Measurements from ENCODE around the gene PIAS4. TPM values are rescaled to one million over a fixed set of nuclear protein-coding genes. Genes with fewer than 3 reads are reported as not detected.
A peak's percentile ranks its signal among the peaks of the same experiment; 100 is the strongest.

Gene PIAS4
- total and polyA plus RNA-seq, 2 experiments from 2014 or later = 6.9 to 16.8 TPM

DNA sequence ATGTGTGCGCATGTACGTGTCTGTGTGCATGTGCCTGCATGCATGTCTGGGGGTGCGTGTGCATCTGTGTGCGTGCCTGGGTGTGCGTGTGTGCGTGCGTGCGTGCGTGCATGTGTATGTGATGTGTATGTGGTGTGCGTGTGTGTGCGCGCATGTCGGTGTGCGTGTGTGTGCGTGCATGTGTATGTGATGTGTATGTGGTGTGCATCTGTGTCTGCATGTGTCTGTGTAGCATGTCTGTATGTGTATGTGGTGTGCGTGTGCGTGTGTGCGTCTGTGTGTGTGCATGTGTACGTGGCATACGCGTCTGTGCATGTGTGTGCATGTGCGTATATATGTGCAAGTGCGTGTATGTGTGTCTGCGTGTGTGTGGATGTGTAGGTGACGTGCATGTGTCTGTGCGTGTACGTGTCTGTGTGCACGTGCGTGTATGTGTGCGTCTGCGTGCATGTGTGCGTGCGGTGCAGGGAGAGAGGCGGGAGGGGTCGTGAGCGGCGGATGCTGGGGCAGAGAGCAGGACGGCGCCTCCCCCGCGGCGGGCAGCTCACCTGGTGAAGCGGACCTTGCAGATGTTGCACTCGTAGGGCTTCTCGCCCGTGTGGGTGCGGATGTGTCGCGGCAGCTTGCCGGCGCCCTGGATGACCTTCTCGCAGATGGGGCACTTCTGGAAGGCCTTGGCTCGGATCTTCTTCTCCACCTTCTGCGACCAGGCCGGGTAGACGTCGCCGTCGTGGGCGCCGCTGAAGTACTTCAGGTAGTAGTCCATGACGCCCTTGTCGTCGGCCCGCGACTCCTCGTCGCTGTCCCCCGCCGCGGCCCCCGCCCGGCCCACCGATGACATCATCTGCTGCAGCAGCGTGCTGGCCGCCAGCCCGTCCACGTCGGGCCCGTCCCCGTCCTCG lies 46.1 kb downstream of the PIAS4 start:
- Histone ChIP-seq H3K27ac (peak overlapping the region; percentile 82; the same call in 1 of the 2 replicates), H3K4me1 (ENCODE audit: insufficient read depth) (peaks cover 27% of the 10 kb centered on the region), H3K27me3 (replicated peaks; ENCODE audit: insufficient read depth) (no peaks in the 10 kb centered on the region), H3F3A (ENCODE audit: insufficient read depth) (peaks cover 39% of the 10 kb centered on the region), H3K9ac (no peak overlapping the region), H4K20me1 (ENCODE audit: insufficient read depth) (peaks cover 18% of the 10 kb centered on the region; the same call in 1 of the 2 replicates), H3K9me3 (ENCODE audit: low read depth) (no peaks in the 10 kb centered on the region), H2AFZ (no peak overlapping the region), H3K79me2 (ENCODE audit: insufficient read depth) (peaks cover 99% of the 10 kb centered on the region), H3K4me3 (peak overlapping the region; percentile 22; the same call in 1 of the 2 replicates), H3K36me3 (ENCODE audit: low read depth) (peaks cover 9% of the 10 kb centered on the region), H3K4me2 (ENCODE audit: unreplicated experiment) (peak overlapping the region; percentile 51), H3K9me2 (ENCODE audit: insufficient read depth) (no peaks in the 10 kb centered on the region)
- DNase-seq = peak; percentile 2
- TF ChIP-seq EZH2phosphoT487 (IDR thresholded peaks at IDR 0.05; ENCODE audit: insufficient read depth, low read depth) = no peak
- no peak for TF ChIP-seq EZH2 (IDR thresholded peaks at IDR 0.05; ENCODE audit: insufficient read depth, poor library complexity, severe bottlenecking)
- 92 to 94% methylated on average over 50 to 82 of the region's 82 CpGs for WGBS, 2 experiments (ENCODE audit: low coverage in 1 of 2, low lambda C conversion rate in 2 of 2, missing lambda C conversion rate in 2 of 2)
- in situ Hi-C loops (cut with MboI) = no loop called here

DNA sequence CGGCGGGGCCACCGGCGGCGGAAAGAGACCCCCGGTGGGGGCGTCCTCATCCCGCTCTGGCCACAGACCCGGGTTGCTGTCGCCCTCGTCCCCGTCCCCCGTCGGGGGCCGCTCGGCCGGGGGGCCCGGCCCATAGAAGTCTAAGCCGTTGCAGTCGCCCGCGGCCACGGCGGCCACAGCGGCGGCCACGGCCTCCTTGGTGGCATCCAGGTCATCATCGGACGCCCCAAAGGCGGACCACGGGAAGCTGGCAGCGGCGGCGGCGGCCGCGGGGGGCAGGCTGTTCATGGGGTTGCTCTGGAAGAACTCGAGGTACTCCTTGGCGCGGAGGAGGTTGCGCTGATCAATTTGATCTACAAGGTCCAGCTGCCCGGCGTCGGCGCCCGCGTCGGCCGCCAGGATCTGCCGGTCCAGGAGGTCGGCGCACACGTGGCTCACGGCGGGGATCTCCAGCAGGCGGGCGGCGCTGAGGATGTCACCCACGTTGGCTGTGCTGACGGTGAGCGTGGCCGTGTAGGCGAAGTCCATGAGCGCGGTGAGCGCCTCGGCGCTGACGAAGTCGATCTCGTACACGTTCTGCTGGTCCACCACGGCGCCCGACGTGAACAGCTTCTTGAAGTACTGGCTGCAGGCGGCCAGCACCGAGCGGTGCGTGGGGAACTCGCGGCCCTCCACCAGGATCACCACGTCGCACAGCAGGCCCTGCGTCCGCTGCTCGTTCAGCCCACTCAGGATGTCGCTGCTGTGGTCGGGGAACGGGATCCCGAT lies 47.1 kb downstream of the PIAS4 start:
- 96 to 98% methylated on average over 31 to 91 of the region's 91 CpGs for WGBS, 2 experiments (ENCODE audit: low coverage in 1 of 2, low lambda C conversion rate in 2 of 2, missing lambda C conversion rate in 2 of 2)

DNA sequence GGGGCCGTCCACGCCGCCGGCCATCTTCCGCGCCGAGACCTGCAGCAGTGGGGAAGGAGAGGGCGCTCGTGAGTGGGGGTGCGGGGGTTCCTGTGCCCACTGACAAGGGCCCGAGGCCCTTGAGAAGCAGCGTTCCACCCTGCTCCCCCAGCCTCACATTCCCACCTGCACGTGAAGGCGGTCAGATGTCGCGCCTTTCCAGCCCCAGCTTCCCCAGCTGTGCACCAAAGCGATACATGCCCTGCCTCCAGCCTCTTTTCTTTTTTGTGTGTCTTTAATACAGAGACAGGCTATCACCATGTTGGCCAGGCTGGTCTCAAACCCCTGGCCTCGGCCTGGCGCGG lies 47.6 kb downstream of the PIAS4 start:
- H4K20me1 ChIP-seq (ENCODE audit: insufficient read depth) = peaks cover 17% of the 10 kb centered on the region; the same call in 1 of the 2 replicates
- H3K9me3 ChIP-seq (ENCODE audit: low read depth) = no peaks in the 10 kb centered on the region
- no peak for DNase-seq
- peaks cover 9% of the 10 kb centered on the region for H3K36me3 ChIP-seq (ENCODE audit: low read depth)
- no peak overlapping the region for H3K4me3 ChIP-seq
- TF ChIP-seq EZH2phosphoT487 (IDR thresholded peaks at IDR 0.05; ENCODE audit: insufficient read depth, low read depth) (no peak), EZH2 (IDR thresholded peaks at IDR 0.05; ENCODE audit: insufficient read depth, poor library complexity, severe bottlenecking) (no peak)
- H3F3A ChIP-seq (ENCODE audit: insufficient read depth) = peaks cover 39% of the 10 kb centered on the region
- peaks cover 100% of the 10 kb centered on the region for H3K79me2 ChIP-seq (ENCODE audit: insufficient read depth)
- no peaks in the 10 kb centered on the region for H3K9me2 ChIP-seq (ENCODE audit: insufficient read depth)
- no peak overlapping the region for H3K4me2 ChIP-seq (ENCODE audit: unreplicated experiment)
- H2AFZ ChIP-seq = no peak overlapping the region
- no peak overlapping the region for H3K27ac ChIP-seq
- no peak overlapping the region for H3K9ac ChIP-seq
- WGBS, 2 experiments (ENCODE audit: low coverage in 1 of 2, low lambda C conversion rate in 2 of 2, missing lambda C conversion rate in 2 of 2) = 92 to 93% methylated on average over 14 to 20 of the region's 20 CpGs
- in situ Hi-C loops (cut with MboI) = no loop called here
- H3K27me3 ChIP-seq (replicated peaks; ENCODE audit: insufficient read depth) = no peaks in the 10 kb centered on the region
- H3K4me1 ChIP-seq (ENCODE audit: insufficient read depth) = peaks cover 40% of the 10 kb centered on the region

More for the DNA sequence above, 47.1 kb downstream of the PIAS4 start:
- DNase-seq = peak; percentile 1
- Histone ChIP-seq H3K4me1 (ENCODE audit: insufficient read depth) (peaks cover 37% of the 10 kb centered on the region), H3F3A (ENCODE audit: insufficient read depth) (peaks cover 39% of the 10 kb centered on the region), H2AFZ (no peak overlapping the region), H3K79me2 (ENCODE audit: insufficient read depth) (peaks cover 100% of the 10 kb centered on the region), H3K4me3 (no peak overlapping the region), H3K27me3 (replicated peaks; ENCODE audit: insufficient read depth) (no peaks in the 10 kb centered on the region), H3K4me2 (ENCODE audit: unreplicated experiment) (no peak overlapping the region), H3K9me3 (ENCODE audit: low read depth) (no peaks in the 10 kb centered on the region), H4K20me1 (ENCODE audit: insufficient read depth) (peaks cover 18% of the 10 kb centered on the region; the same call in 1 of the 2 replicates), H3K36me3 (ENCODE audit: low read depth) (peaks cover 9% of the 10 kb centered on the region), H3K27ac (no peak overlapping the region), H3K9me2 (ENCODE audit: insufficient read depth) (no peaks in the 10 kb centered on the region), H3K9ac (no peak overlapping the region)
- no peak for TF ChIP-seq EZH2 (IDR thresholded peaks at IDR 0.05; ENCODE audit: insufficient read depth, poor library complexity, severe bottlenecking)
- TF ChIP-seq EZH2phosphoT487 (IDR thresholded peaks at IDR 0.05; ENCODE audit: insufficient read depth, low read depth) = no peak
- in situ Hi-C loops (cut with MboI) = no loop called here

DNA sequence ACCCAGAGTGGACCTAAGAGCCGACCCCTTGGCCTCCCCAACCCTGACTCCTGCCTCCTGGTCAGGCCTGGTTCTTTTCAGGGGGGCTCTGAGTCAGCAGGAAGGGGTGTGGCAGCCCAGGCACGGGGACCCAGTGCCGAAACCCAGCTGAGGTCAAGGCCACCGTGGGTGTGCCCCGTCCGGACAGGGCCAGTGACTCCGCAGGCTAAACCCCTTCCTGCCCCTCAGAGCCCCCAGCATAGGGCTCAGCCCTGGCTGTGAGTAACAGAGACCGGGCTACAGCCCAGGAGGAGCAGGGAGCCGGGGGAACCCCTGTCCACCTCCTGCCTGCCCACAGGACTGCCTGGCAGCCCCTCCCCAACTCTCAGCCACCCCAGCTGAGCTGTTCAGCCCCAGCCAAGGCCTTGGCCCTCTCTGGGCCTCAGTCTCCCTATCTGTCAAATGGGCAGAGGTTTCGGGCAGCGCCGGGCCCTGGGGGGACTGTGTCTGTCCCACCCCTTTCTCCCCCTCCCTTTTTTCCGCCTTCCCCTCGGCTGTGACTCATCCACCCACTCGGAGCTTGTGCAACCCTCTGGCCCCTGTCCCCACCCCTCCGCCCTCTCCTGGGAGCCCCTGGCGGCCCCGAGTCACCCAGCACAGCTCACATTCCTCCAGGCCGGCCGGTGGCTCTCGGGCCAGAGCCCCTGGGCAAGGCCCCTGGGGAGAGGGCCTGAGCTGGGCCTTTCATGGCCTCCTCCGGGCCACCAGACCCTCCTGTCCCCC lies 50.6 kb downstream of the PIAS4 start:
- Histone ChIP-seq H3K36me3 (ENCODE audit: low read depth) (peaks cover 7% of the 10 kb centered on the region), H3K4me3 (peak overlapping the region; percentile 82)

More for the DNA sequence above, 50.6 kb downstream of the PIAS4 start:
- H3K27me3 ChIP-seq (replicated peaks; ENCODE audit: insufficient read depth) = no peaks in the 10 kb centered on the region
- H3K9me2 ChIP-seq (ENCODE audit: insufficient read depth) = no peaks in the 10 kb centered on the region
- H2AFZ ChIP-seq = no peak overlapping the region
- H3K27ac ChIP-seq = peak overlapping the region; percentile 95
- TF ChIP-seq EZH2phosphoT487 (IDR thresholded peaks at IDR 0.05; ENCODE audit: insufficient read depth, low read depth) (no peak), EZH2 (IDR thresholded peaks at IDR 0.05; ENCODE audit: insufficient read depth, poor library complexity, severe bottlenecking) (no peak)
- H3F3A ChIP-seq (ENCODE audit: insufficient read depth) = peaks cover 27% of the 10 kb centered on the region
- peaks cover 100% of the 10 kb centered on the region for H3K79me2 ChIP-seq (ENCODE audit: insufficient read depth)
- peaks cover 3% of the 10 kb centered on the region; the same call in 1 of the 2 replicates for H4K20me1 ChIP-seq (ENCODE audit: insufficient read depth)
- peak overlapping the region; percentile 85 for H3K9ac ChIP-seq
- DNase-seq = peak; percentile 97
- H3K4me1 ChIP-seq (ENCODE audit: insufficient read depth) = peaks cover 52% of the 10 kb centered on the region
- peak overlapping the region; percentile 77 for H3K4me2 ChIP-seq (ENCODE audit: unreplicated experiment)
- H3K9me3 ChIP-seq (ENCODE audit: low read depth) = no peaks in the 10 kb centered on the region
- in situ Hi-C loops (cut with MboI) = no loop called here
- 3 to 4% methylated on average over 18 to 21 of the region's 22 CpGs for WGBS, 2 experiments (ENCODE audit: low coverage in 1 of 2, low lambda C conversion rate in 2 of 2, missing lambda C conversion rate in 2 of 2)
